ENCODE results near the gene ACAD9.

DNA sequence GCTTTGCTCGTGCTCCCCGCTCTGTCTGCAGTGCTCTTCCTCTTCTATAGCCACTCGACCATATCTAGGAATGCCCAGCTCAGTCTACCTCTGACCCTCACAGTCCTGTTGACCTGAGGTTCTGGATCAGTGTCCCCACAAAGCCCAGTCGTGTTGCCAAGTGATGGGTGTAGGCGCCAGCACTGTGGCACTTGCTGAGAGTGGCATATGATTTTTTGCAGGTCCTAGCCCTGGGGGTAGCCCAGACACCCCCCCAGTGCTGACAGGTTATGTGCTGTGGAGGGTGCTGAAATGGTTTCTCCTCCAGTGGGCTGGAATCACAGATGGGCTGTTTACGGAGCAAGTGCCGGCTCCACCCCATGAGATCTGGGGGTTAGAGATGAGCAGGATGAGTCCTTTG, 32.5 kb downstream of the ACAD9 start:
- TF ChIP-seq, protein P1, sequence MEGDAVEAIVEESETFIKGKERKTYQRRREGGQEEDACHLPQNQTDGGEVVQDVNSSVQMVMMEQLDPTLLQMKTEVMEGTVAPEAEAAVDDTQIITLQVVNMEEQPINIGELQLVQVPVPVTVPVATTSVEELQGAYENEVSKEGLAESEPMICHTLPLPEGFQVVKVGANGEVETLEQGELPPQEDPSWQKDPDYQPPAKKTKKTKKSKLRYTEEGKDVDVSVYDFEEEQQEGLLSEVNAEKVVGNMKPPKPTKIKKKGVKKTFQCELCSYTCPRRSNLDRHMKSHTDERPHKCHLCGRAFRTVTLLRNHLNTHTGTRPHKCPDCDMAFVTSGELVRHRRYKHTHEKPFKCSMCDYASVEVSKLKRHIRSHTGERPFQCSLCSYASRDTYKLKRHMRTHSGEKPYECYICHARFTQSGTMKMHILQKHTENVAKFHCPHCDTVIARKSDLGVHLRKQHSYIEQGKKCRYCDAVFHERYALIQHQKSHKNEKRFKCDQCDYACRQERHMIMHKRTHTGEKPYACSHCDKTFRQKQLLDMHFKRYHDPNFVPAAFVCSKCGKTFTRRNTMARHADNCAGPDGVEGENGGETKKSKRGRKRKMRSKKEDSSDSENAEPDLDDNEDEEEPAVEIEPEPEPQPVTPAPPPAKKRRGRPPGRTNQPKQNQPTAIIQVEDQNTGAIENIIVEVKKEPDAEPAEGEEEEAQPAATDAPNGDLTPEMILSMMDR (IDR thresholded peaks at IDR 0.05): no peak
- TF ChIP-seq POLR2AphosphoS5 (IDR thresholded peaks at IDR 0.05): no peak
